Adipocyte (in vitro differentiated cells): ENCODE data around the gene SPEF2.

ENCODE experiments used
- DNase-seq: peaks from one replicate; pipeline ENCODE4 v3.0.0-alpha.2; 2015; ENCODE audit warnings: low read depth
- H3K27me3 ChIP-seq: replicated peaks from 2 replicates; pipeline ENCODE4 v1.7.0; 2013; ENCODE audit warnings: mild to moderate bottlenecking, low read length, moderate library complexity; ENCODE audit not compliant: control insufficient read depth, insufficient read depth
- H3K36me3 ChIP-seq: 2 replicates; pipeline ENCODE4 v1.7.0; 2013; ENCODE audit warnings: low read length, mild to moderate bottlenecking, moderate library complexity; ENCODE audit not compliant: control insufficient read depth, insufficient read depth, severe bottlenecking
- H3K4me1 ChIP-seq: 2 replicates; pipeline ENCODE4 v1.7.0; 2013; ENCODE audit warnings: mild to moderate bottlenecking, low read length, moderate library complexity; ENCODE audit not compliant: control insufficient read depth, insufficient read depth
- H3K4me3 ChIP-seq: 2 replicates; pipeline ENCODE4 v1.7.0; 2013; ENCODE audit warnings: mild to moderate bottlenecking, low read length, moderate library complexity
- H3K9ac ChIP-seq: 2 replicates; pipeline ENCODE4 v1.7.0; 2013; ENCODE audit warnings: mild to moderate bottlenecking, low read length, moderate library complexity
- H3K9me3 ChIP-seq: 2 replicates; pipeline ENCODE4 v1.7.0; 2013; ENCODE audit warnings: mild to moderate bottlenecking, low read length, moderate library complexity; ENCODE audit not compliant: control insufficient read depth

SPEF2 gene

DNA sequence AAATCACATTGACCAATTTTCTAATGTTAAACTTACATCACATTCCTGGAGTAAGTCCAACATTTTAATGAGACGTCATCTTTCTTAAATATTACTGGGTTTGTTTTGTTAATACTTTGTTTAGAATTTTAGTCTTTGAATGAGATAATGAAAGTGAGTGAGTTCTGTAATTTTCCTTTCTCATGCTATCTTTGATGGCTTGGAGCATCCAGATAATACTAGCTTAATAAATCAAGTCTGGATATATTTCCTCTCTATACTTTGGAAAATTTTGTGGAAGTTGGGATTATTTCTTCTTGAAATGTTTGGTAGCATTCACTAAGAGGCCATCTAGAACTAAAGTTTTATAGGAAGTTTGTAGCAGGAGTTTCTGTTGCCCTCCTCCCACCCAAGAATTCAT, 148.3 kb downstream of the SPEF2 start:
- Histone ChIP-seq H3K4me1 (peaks cover 5% of the 10 kb centered on the region), H3K9ac (no peak overlapping the region), H3K4me3 (no peak overlapping the region), H3K27me3 (no peaks in the 10 kb centered on the region), H3K9me3 (no peaks in the 10 kb centered on the region), H3K36me3 (no peaks in the 10 kb centered on the region)
- DNase-seq = no peak

DNA sequence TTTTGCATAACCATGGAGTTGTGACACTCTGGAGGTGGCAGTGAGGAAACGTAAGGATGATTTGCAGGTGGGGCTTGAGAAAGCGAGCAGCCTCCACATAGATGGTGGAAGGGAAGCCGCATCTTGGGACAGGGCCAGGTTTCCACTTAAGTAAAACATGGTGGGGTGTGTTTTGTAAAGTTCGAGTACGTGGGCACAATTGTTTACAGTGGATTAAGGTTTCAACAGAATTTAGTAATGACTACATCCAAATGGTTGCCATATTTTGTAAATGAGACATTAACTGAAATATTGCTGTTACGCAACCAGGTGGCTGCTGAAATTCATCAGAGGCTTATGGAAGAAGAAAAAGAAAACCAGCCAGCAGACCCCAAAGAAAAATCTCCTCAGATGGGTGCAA, 153.6 kb downstream of the SPEF2 start:
- Histone ChIP-seq H3K27me3 (no peaks in the 10 kb centered on the region), H3K36me3 (no peaks in the 10 kb centered on the region), H3K9me3 (no peaks in the 10 kb centered on the region), H3K4me3 (no peak overlapping the region), H3K4me1 (peaks cover 15% of the 10 kb centered on the region), H3K9ac (no peak overlapping the region)
- DNase-seq = peak; percentile 92

DNA sequence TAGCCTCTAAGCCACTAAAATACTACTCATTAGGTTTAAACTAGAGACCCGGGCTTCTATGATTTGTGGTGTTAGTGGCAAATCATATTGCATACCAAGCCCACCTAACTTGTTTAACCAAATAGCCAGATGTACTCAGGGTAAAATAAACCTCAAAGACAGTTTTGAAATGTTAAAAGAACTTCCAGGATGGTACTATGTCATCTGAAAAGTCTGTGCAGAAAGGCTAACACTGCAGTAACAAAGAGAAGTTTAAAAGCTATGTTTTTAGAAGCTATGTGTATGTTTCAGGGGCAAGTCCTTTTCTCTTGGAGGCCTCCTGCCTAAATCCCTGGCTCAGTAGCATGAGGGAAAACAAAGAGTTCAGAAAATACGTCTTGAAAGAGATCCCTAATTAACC, 154.2 kb downstream of the SPEF2 start:
- Histone ChIP-seq H3K9me3 (no peaks in the 10 kb centered on the region), H3K4me3 (no peak overlapping the region), H3K4me1 (peaks cover 15% of the 10 kb centered on the region), H3K27me3 (no peaks in the 10 kb centered on the region), H3K36me3 (no peaks in the 10 kb centered on the region), H3K9ac (no peak overlapping the region)
- DNase-seq = no peak

DNA sequence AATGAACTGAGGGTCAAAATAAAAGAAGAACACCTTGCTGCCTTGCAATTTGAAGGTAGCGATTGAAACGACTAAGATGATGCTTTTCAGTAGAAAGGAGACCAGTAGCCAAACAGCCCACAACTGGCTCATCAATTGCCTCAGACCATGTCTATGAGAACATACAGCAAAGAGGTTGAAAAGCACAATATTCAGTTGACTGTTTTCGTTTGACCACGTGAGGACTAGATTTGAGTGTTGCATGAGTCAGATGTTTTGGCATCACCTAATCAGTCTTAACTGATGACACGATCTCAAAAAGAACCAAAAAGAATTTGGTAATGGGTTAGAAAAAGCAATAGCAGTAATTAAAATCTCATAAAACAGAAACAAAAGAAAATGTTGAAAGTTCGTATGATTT, 156.3 kb downstream of the SPEF2 start:
- Histone ChIP-seq H3K9ac (no peak overlapping the region), H3K27me3 (no peaks in the 10 kb centered on the region), H3K4me3 (no peak overlapping the region), H3K36me3 (no peaks in the 10 kb centered on the region), H3K4me1 (peaks cover 21% of the 10 kb centered on the region), H3K9me3 (no peaks in the 10 kb centered on the region)
- DNase-seq = no peak

DNA sequence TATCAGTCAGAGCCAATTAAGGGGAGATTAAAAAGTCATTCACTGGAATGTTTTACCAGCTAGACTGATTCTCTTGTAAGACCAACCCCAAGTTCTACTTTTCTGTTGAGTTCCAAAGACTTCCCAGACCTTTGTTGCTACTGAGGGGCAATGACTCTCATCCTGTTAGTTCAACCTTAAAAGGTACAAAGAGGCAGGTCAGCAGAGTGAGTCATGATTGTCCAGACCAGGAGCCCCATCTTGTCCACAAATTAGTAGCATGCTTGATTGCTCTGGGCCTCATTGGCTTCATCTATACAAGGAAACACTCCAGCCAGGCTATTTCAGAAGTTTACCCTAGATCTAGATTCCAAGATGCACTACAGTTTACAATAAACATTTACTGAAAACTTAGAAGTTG, 159.1 kb downstream of the SPEF2 start:
- no peaks in the 10 kb centered on the region for H3K9me3 ChIP-seq
- no peak overlapping the region for H3K9ac ChIP-seq
- no peak for DNase-seq
- no peaks in the 10 kb centered on the region for H3K36me3 ChIP-seq
- H3K4me1 ChIP-seq = peaks cover 14% of the 10 kb centered on the region
- H3K27me3 ChIP-seq = no peaks in the 10 kb centered on the region
- H3K4me3 ChIP-seq = no peak overlapping the region

DNA sequence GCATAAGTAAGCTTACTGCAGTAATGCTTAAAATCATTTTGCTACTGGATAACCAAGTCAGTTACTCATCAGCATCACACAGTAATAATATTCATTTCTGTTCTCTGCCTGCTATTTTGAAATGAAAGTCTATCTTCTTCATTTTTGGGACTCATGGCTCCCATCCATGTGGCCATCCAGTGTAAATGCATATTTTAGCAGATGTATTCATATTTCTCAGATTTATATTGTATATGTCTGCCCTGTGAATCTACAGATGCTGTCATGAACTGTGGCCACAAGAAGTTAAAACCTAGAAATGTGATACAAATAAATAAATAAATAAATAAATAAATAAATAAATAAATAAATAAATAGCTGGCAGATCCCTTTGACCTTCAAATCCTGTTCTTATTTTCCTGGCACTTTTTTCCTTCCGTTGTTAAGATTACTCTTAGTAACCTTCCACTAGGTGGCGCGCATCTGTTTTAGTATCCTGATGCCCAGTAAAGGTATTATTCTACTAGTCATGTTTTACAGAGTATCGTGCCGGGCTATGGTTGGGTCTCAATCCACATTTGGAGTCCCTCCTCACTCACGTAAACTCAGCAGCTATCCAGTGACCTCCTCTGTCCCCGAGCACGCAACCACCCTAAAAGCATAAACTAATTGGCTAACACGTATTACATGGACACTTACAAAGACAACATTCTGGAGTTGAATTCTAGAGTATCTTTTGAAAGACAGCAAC, 159.9 kb downstream of the SPEF2 start:
- no peaks in the 10 kb centered on the region for H3K9me3 ChIP-seq
- H3K9ac ChIP-seq = no peak overlapping the region
- H3K27me3 ChIP-seq = no peaks in the 10 kb centered on the region
- H3K36me3 ChIP-seq = no peaks in the 10 kb centered on the region
- DNase-seq = peak; percentile 94
- H3K4me1 ChIP-seq = peaks cover 16% of the 10 kb centered on the region
- no peak overlapping the region for H3K4me3 ChIP-seq

DNA sequence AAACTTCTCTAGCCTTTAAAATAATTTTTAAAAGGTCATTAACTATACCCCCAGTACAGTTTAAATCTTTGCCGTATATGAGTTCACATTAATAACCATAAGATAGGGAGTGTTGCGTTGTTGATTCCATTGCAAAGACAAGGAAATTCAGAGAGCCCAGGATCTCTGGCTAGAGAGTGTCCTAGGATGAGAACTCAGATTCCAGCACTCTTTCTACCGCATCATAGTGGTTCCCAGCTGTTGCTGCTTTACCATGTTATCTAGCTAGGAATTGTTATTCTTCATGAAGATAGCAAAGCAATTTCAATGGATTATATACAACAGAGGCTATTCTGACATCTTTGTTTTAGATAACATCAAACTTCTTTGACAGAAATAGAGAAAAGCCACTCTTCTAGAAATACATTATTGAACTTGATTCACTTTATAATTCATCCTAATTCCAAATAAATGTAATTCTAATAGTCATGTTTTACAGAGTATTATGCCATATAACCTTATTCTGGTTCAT, 160.7 kb downstream of the SPEF2 start:
- DNase-seq = no peak
- no peak overlapping the region for H3K4me3 ChIP-seq
- no peak overlapping the region for H3K9ac ChIP-seq
- H3K9me3 ChIP-seq = no peaks in the 10 kb centered on the region
- H3K36me3 ChIP-seq = no peaks in the 10 kb centered on the region
- H3K4me1 ChIP-seq = peaks cover 16% of the 10 kb centered on the region
- no peaks in the 10 kb centered on the region for H3K27me3 ChIP-seq

DNA sequence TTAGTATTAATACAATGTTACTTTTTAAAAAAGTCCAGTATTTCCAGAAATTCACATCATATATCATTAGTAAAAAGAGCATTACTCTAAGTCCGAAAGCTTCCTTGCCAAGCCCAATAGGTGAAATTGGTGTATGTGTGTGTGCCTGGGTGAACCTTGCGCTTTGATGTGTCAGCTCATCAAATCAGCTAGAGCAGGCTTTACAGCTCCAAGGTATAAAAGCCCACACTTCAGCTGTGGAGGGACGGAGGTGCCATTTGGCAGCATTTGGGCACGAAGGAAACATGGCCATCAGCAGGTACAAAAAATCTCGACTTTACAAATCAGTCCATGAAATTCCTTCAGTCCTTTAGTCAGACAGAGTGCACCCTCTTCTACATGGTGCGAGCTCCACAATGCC, 162.6 kb downstream of the SPEF2 start:
- no peaks in the 10 kb centered on the region for H3K36me3 ChIP-seq
- no peaks in the 10 kb centered on the region for H3K9me3 ChIP-seq
- H3K27me3 ChIP-seq = no peaks in the 10 kb centered on the region
- no peak overlapping the region for H3K9ac ChIP-seq
- DNase-seq = no peak
- H3K4me3 ChIP-seq = no peak overlapping the region
- H3K4me1 ChIP-seq = peaks cover 16% of the 10 kb centered on the region

DNA sequence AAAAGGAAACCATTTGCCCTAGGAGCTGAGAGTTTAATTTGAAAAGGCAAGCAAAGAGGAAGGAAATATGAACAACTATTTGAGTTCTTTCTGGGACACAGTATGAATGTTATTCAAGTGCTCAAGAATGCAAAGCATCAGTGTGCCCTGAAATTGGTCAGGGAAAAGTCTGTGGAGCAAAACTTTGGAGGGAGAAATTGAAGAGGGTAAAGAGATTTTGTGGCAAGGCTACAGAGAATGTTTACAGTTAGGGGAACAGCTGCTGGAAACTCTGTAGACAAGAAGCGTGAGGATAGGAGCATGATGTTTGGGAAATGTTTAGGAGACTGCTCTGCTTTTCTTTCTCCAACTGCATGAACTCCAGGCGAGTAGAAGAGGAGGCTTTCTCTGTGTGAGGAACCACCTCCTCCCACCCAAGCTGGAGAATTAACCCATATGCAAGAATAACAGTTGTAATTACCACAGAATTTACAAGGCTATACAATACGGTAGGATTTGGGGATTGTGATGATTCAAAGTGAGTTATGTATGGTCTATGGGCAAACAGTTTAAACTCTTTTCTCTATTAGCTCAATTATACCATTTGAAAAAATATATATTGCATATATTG, 163.6 kb downstream of the SPEF2 start:
- Histone ChIP-seq H3K9me3 (no peaks in the 10 kb centered on the region), H3K4me3 (no peak overlapping the region), H3K27me3 (no peaks in the 10 kb centered on the region), H3K36me3 (no peaks in the 10 kb centered on the region), H3K9ac (peak overlapping the region; percentile 7), H3K4me1 (peaks cover 19% of the 10 kb centered on the region)
- peak; percentile 74 for DNase-seq

DNA sequence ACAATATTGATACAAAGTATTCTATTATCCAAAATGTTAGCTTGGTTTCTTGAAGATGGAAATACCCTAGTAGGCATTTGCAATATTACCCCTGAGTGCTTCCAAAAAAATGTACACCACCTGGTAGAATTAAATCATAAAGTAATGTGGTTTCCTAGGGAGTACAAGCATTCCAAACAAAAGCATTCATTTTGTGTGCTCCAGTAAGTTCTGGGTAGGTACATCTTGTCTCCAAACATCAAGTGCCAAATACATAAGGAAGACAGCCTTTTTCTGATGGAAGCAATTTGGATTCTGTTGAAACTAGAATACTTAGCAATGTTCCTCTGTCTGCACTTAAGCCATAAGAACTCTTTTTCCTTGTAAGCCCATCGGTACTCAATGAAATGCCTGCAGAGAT, 165.9 kb downstream of the SPEF2 start:
- Histone ChIP-seq H3K27me3 (no peaks in the 10 kb centered on the region), H3K9me3 (no peaks in the 10 kb centered on the region), H3K9ac (no peak overlapping the region), H3K4me3 (no peak overlapping the region), H3K36me3 (no peaks in the 10 kb centered on the region), H3K4me1 (peaks cover 13% of the 10 kb centered on the region)
- DNase-seq = no peak

DNA sequence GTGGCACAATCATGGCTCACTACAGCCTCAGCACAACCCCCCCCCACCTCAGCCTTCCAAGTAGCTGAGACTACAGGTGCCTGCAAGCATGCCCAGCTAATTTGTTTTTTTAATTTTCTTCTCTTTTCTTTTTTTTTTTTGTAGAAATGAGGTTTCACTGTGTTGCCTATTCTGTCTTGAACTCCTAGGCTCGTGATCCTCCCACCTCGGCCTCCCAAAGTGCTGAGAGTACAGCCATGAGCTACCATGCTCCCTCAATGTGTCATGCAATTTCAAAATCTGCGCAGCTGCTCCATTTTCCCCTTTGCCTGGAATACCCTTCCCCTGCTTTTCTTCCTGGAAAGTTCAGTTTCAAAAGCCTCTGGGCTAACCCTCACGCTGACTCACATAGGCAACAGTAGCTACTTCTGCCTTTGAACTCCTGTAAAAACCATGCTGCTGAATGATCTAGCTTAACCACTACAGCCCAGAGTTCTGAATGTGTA, 168.0 kb downstream of the SPEF2 start:
- H3K9me3 ChIP-seq = no peaks in the 10 kb centered on the region
- no peaks in the 10 kb centered on the region for H3K27me3 ChIP-seq
- H3K36me3 ChIP-seq = no peaks in the 10 kb centered on the region
- H3K4me3 ChIP-seq = no peak overlapping the region
- H3K4me1 ChIP-seq = peaks cover 27% of the 10 kb centered on the region
- peak overlapping the region; percentile 53 for H3K9ac ChIP-seq
- no peak for DNase-seq
